Hypothalamus (tissue), 51 donors: ENCODE results near the gene MINK1.
"Not testable (repeated sequence)": the region's sequence is repeated elsewhere in the genome, so short reads cannot be mapped to it uniquely, and the experiment has no call there.

Experiments
- DNase-seq, 51 donors: peaks; one replicate each; lab custom pipeline; 2025; lab: John Stamatoyannopoulos, UW

Gene MINK1

DNA sequence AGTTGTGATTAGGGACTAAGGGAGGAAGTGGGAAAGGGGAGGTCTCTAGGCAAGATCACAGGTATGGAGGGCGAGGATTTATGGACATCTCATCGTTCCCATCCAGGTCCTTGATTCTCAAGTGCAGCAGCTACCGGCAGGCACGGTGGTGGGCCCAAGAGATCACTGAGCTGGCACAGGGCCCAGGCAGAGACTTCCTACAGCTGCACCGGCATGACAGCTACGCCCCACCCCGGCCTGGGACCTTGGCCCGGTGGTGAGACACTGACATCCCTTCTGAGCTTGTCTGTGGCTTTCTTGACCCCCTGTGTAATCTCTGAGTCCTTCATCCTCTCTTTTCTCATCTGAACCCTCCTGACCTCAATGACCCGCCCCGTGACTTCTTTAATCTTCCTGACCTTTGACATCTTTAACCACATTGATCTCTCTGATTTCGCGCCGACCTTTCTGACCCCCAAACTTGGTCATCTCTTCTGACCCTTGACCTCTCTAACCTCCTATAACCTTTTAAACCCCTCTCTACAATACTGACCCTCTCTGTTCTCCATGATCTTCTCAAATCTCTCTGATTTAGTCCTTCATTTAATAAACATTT, 22.3 kb upstream of the MINK1 start:
- no peak for DNase-seq

DNA sequence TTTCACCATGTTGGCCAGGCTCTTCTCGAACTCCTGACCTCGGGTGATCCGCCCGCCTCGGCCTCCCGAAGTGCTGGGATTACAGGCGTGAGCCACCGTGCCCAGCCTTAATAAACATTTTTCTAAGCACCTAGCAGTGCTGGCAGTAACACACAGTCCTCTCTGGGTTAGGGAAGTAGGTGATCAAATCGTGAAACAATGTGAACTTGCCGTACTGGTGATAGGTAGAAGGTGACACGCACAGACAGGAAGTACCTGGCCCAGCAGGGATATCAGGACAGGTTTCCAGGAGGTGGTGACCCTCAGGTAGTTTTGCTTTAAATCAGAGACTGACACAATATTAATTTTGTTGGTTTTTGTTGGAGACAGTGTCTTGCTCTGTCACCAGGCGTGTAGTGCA, 21.7 kb upstream of the MINK1 start:
- DNase-seq: no peak

DNA sequence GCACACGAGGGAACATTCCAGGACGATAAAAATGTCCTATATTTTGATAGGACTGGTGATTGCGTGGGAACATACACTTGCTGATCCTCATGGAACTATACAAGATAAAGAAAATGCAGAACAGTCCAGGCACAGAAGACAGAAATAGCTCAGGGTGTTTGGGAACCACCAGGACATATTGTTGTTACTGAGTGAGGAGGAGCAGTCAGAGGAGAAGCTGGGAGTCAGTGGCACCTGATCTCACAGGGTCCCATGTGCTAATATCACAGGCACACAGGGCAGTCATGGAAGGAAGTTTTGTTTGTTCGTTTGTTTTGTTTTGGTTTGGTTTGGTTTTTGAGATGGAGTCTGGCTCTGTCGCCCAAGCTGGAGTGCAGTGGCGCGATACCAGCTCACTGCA, 20.4 kb upstream of the MINK1 start:
- DNase-seq: no peak

DNA sequence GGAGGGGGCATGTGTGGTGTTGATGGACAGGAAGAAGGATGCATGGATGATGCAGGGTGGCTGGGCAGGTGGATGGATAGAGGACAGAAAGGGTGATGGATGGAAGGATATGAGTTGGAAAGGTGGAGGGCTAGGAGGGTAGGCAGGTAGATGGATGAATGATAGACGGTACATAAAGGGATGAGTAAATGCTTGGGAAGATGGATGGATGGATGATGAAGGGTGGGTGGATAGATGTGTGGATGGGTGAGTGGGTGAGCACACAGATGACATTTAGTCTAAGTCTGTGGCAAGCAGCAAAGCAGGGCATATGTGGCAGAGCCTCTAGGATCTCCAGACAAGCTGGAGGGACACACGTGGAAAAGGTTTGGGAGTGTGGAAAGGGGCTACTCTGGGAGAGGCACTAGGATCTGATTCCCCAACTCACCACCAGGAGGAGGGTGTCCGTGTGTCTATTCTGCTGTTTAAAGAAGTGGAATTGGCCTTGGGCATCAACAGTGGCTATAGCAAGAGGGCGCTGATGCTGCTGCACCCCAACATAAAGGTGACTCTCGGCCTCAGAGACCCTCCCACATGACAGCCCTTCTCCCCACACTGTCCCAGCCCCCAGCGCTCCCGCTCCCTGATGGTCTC, 18.0 kb upstream of the MINK1 start:
- no peak for DNase-seq

DNA sequence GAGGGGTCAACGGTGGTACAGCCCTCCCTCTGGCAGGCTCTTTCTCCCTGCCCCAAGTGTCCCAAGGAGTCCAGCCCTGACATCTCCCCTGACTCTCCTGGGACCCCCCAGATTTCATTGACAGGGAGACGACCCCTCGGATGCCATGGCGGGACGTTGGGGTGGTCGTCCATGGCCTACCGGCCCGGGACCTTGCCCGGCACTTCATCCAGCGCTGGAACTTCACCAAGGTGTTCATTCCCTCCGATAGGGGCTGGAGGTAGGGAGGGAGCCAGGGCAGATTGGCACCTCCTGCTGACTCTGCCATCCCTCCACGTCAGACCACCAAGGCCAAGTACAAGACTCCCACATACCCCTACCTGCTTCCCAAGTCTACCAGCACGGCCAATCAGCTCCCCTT, 16.3 kb upstream of the MINK1 start:
- no peak for DNase-seq

DNA sequence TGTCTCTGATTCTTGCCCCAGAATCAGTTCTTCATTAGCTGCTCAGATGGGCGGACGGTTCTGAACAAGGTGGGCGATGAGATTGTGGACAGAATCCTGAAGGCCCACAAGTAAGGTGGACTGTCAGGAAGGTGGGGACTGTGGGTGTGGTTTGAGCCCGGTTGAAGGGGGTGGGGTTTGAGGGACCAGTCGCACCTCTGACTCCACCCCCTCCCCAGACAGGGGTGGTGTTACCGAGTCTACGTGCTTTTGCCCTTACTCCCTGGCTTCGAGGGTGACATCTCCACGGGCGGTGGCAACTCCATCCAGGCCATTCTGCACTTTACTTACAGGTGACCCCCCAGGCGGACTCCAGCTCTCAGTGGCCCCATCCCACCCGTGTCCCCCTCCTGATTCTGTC, 14.9 kb upstream of the MINK1 start:
- no peak for DNase-seq

DNA sequence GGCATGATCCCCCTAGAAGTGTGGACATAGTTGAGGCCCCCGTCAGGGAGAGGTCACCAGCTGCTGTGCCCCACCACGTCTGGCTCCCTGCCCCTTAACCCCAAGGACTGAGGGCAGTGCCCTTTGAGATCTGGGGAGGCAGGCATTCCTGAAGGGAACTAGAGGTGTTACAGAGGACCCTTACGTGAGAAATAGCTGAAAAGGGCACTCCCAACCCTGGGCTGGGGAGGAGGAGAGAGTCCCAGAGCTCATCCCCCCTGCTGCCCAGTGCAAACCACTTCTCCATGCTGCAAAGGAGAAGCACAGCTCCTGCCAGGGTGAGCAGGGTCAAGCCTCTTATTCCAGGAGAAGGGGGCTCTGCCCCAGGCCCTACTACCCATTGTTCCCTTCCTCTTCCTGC, 10.3 kb upstream of the MINK1 start:
- no peak for DNase-seq

DNA sequence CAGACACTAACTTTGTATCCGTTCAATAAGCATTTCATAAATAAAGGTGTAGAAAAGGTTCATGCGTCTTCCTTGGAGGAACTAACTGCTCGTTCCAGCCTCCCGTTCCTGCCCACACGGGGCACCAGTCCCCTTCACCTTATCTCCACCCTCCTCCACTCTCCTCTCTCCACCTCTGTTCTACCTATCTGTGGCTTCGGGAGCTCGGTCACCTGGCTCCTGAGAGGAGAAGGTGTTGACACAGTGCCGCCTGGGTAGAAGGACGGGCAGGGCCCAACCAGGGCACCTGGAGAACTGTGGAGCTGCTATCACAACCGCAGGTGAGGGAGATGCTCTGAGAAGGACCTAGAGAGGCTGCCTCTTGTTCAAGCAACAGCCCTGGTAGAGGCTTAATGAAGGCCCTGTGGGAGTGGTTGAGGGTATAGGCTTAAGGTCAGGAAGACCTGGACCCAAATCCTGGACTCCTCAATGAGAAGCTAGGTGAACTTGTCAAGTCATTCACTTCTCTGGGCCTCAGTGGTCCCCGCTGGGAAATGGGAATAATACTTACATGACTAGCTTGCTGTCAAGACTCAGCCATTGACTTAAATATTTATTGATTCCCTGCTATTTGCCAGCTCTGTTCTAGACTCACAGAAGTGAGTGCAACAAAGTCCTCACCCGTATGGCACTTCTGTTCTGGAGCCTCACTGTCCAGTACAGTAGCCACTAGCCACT, 9.6 kb upstream of the MINK1 start:
- DNase-seq: no peak

DNA sequence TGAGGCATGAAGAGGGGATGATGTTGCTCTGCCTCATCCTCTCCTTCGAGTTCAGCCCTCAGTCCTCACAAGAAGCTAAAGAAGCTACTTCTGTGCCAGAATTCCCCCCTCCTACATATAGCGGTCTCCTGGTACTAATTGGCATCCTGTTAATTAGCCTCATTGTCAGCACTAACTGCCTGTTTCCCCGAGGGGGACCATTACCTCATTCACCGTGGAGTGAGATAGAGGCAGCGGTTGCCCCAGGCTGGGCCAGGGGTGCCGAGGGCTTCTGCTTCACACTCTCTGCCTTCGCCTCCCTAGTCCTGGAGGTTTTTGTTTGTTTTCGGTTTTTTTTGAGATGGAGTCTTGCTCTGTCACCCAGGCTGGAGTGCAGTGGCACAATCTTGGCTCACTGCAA, 5.7 kb upstream of the MINK1 start:
- no peak for DNase-seq

DNA sequence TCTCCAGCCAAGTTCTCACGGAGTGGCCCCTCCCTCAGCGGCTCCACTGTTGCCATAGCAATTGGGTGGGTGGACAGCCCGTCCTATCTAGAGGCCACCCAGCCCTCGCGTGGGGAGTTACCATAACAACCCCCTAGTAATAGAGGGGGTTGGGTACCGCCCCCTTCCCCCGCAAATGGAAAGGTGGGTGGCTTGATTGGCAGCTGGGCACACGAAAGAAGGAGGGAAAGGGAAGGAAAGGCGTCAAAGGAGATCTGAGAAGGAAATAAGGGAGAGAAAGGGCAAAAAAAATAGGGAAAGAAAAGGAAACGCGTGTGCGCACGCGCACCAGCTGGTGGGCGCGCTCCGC, 337 bp upstream of the MINK1 start:
- not testable (repeated sequence) for DNase-seq

DNA sequence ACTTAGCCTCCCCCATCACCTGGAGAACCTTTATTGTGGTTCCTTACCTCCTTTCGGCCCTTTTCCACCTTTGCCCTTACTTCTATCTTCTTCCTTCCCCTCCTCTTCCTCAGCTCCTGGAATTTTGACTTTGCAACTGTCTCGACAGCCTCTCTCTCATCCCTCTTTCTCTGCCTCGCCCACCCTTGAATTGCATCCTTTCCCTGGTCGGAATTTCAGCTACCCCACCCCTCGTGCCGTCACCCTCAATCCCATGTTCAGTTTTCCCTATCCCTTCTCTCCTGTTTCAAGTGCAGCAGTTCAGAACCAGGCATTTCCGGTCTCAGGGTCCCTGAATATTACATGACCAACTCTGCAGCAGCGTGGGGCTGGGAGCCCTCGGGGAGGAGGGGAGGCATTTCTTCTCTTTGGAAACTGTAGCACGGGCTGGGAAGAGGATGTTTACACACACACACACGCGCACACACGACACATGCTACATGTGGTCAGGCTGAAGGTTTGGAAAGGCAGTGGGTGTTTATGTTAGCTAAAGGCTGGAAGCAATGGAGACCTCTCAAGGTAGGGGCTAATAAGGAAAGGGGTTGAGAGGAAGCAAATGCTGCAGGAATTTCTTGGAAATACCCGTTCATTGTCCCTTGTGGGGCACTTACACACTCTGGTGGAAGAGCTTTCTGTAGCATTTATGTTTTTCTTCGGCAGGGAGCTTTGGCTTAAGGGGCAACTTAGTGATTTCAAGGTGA, 971 bp downstream of the MINK1 start:
- peak in 10 of 51 donors; percentile 6 to 76 (median 22) for DNase-seq

DNA sequence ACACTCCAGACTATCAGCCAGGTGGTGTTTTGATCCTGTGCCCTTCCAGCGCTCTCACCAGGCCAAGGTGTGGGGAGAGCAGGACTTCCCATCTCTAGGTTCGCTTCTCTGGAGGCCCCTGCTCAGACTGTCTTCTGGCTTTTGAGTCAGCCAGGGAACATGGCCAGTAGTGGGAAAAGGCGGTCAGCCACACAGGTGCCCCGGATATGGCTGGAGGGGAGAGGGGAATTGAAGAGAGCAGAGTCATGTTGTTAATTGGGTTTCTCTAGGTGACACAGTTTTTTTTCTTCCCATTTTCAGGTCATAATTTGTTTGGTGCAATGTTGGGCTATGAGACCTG, 1.5 kb downstream of the MINK1 start:
- no peak for DNase-seq

DNA sequence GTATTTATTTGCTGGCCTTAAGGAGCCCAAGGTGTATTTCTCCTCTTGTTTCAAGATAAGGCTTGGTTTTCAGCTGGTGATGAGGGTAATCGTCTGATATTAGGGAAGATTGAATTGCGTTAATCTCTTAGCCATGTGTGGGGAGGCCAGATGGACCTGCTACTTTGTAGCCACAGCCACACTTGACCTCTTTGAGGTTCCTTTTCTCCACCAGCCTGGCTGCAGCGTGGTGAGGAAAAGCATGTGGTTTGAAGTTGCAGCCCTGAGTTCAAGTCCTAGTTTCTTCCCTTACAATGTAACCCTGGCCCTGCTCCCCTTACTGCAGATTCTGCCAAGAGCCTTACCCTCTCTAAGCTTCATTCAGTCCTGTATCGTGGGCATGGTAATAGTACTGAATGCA, 3.1 kb downstream of the MINK1 start:
- DNase-seq: no peak

DNA sequence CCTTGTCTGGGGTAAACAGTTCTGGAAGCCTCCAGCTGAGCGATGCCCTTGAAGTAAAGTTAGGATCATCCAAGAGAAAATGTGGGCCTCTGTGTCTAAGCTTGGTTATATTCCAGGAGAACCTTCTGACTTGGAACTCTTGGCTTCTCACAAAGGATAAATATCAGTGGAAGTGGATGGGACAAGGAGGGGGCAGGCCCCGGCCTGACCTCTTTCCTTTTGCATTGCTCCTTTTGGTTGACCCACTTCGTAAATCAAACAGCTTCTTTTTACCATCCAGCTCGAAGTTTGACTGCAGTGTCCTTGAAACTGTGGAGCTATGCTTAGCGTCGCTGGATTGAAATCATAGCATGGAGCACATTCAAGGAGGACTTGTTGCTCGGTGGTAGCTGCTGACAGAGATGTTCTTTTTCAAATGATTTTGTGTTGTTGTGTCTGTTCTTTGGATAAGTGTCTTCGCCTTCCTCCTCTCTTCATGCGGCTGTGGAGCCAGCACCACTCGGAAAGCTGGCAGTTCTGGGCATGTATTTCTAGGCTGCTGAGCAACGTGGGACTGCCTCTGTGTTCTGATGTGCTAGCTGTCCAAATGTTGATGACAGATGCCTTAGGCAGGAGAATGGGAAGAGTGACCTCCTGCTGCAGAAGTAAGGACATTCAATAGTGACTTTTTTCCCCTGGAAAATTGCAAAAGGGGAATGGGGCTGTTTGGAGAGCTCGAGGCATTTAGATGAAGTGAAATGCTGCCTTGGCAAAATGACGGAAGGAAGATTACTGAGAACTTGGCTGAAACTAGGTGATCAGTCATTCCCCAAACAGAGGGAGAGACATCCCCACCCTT, 4.5 kb downstream of the MINK1 start:
- peak in 21 of 51 donors; percentile 10 to 68 (median 38) for DNase-seq

DNA sequence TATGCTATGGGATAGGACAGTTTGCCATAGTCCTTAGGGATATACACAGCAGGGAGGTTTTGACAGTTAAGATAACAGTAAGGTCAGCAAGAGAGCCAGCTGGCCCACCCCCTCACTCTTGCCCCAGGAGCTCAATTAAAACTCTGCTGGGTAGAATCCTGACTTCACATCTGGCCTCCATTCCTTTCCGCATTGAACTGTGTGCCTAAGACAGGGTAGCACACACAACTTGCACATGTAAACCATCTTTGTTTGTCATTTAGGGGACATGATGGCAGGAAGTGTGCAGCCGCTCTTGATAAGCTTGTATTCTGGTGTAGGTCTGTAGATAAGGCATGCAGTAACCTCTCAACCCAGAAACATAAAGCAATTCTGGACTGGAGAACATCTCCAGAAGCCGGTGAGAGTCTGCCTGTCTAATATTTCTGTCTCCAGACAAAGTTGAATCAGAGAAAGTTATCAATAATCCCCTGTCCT, 5.2 kb downstream of the MINK1 start:
- no peak for DNase-seq

DNA sequence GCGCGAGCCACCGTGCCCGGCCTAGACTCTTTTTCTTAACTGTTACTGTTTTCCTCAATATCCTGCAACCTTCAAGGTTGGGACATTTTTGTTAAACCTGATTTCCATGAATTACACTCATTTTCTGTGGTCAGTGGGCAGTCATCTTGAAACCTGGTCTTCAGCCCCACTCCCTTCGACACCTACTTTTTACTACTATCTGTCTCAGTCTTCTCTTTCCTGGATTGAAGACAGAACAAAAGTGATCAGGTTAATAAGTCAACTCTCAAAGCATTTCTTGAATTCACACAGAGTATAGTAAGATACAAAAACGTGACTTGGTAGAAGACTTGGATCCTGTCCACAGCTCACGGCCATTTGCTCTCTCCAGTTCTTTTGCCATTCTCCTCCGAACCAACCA, 6.1 kb downstream of the MINK1 start:
- DNase-seq: no peak

DNA sequence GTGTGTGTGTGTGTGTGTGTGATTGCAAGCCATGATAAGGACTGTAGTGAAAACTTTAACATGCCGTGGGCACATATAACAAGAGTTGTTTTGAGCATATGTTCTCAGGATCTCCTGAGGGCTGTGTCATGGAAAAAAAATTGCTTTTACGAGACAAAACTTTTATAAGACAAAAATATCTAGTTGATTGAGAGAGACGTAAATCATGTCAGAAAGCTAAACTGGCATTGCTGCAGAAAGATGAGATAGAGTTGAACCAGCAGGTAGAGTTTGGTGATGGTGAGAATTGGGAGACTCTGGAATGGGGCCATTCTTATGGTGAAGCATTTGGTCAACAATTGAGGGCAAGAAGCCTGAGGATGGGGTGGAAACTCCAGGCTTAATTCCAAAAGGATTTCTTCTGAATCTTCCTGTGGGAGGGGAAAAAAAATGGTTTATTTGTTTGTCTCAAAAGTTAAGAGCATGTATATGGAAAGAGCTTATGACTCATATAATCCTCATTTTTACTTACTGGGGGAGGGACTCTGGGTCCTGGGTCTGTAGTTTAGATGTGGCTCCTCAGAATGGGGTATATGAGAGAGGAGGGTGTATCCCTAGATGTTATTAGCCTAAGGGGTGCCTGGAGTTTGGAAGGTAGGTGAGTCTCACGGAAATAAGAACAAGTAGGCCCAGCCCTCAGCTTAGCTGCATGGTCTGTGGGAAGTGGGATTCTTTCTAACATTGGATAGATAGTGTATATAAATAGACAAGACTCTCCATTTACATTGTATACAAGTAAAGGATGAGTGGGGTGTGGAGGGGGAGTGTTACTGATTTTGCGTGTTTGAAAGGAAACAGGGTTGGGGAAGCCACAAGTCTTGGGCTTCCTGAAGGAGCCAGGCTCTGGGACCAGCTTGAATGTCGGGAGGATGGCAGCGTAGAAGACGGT, 7.1 kb downstream of the MINK1 start:
- no peak for DNase-seq

DNA sequence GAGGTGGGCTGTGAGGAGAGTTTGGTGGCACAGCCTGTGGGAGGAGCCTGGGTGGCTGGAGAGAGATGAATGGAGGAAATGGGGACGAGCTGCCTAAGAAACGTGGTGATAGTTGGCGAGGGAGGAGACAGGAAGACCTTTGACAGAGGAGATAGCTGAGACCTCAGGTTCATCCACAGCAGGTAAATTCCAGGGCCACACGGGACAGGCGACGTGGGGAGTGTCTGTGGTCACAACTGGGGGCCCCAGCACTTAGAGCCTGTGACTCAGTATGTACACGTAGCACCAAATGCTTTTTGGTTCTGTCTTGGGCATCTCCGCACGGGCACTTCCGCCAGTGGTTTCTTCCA, 7.7 kb downstream of the MINK1 start:
- DNase-seq: no peak

DNA sequence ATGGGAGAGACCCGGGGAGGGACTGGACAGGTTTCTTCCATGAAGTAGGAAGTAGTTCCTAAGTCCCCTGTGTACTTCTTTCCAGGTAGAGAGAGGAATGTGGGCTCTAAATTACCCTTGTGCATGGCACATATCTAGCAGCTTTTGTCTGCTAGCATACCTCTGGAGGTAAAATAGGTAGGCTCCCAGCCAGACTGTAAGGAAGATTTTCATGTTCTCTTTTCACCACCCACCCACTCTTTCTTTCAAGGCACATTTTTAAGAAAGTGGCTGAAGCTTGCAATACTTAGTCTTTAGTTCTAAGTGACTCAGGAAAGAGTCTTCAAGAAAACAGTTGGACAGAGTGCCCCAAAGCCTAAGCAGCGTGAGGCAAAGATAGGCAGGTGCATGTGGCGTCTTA, 9.2 kb downstream of the MINK1 start:
- DNase-seq: no peak
